H1 (cell line): ENCODE results near the gene HLTF.

Experiments
- EP300 ChIP-seq, 2 experiments: IDR thresholded peaks; 1 replicate in 1 of 2; 2 replicates in 1 of 2; pipeline ENCODE4 v1.6.1; 2011 to 2012; ENCODE audit warnings: low read depth in 2 of 2, low read length in 2 of 2, mild to moderate bottlenecking in 2 of 2, borderline replicate concordance in 1 of 2, inconsistent platforms in 1 of 2, moderate library complexity in 1 of 2
- MAFK ChIP-seq: IDR thresholded peaks from 2 replicates; pipeline ENCODE4 v1.6.1; 2012; ENCODE audit warnings: low read depth, mild to moderate bottlenecking, improper control_type of control experiment, low read length
- SIRT6 ChIP-seq: IDR thresholded peaks from one replicate; pipeline ENCODE4 v1.7.1; 2012; ENCODE audit warnings: low read length, inconsistent platforms
- TBP ChIP-seq: IDR thresholded peaks from 2 replicates; pipeline ENCODE4 v1.6.1; 2011; ENCODE audit warnings: low read depth, low read length, improper control_type of control experiment

- TF ChIP-seq EP300 (IDR thresholded peaks at IDR 0.05; ENCODE audit: borderline replicate concordance in 1 of 2, low read depth in 2 of 2, low read length in 2 of 2) (no peak), MAFK (no peak), SIRT6 (no peak), TBP (no peak)
Measured at GRCh38 chr3:149015393-149015792, 70.9 kb downstream of the HLTF start.
